ENCODE measurements around the gene STX4. TPM values are rescaled to one million over a fixed set of nuclear protein-coding genes. Genes with fewer than 3 reads are reported as not detected.

Gene STX4
- total RNA-seq, 1 donor from 2014 or later = 86.1 TPM

- DNase-seq (no peak), ATAC-seq (no peak)
- H3K9me3 ChIP-seq = no peaks in the 10 kb centered on the region
- H3K27me3 ChIP-seq (ENCODE audit: low read depth) = peaks cover 6% of the 10 kb centered on the region
- no peak overlapping the region for H3K4me3 ChIP-seq
- H3K27ac ChIP-seq = no peak overlapping the region
- TF ChIP-seq, protein P1, sequence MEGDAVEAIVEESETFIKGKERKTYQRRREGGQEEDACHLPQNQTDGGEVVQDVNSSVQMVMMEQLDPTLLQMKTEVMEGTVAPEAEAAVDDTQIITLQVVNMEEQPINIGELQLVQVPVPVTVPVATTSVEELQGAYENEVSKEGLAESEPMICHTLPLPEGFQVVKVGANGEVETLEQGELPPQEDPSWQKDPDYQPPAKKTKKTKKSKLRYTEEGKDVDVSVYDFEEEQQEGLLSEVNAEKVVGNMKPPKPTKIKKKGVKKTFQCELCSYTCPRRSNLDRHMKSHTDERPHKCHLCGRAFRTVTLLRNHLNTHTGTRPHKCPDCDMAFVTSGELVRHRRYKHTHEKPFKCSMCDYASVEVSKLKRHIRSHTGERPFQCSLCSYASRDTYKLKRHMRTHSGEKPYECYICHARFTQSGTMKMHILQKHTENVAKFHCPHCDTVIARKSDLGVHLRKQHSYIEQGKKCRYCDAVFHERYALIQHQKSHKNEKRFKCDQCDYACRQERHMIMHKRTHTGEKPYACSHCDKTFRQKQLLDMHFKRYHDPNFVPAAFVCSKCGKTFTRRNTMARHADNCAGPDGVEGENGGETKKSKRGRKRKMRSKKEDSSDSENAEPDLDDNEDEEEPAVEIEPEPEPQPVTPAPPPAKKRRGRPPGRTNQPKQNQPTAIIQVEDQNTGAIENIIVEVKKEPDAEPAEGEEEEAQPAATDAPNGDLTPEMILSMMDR (IDR thresholded peaks at IDR 0.05) = no peak
- peaks cover 4% of the 10 kb centered on the region for H3K4me1 ChIP-seq
- intact Hi-C loops (cut with DNase I) = no loop called here
- no peaks in the 10 kb centered on the region for H3K36me3 ChIP-seq
Observed at GRCh38 chr16:31002250-31002700, 31.1 kb upstream of the STX4 start.

DNA sequence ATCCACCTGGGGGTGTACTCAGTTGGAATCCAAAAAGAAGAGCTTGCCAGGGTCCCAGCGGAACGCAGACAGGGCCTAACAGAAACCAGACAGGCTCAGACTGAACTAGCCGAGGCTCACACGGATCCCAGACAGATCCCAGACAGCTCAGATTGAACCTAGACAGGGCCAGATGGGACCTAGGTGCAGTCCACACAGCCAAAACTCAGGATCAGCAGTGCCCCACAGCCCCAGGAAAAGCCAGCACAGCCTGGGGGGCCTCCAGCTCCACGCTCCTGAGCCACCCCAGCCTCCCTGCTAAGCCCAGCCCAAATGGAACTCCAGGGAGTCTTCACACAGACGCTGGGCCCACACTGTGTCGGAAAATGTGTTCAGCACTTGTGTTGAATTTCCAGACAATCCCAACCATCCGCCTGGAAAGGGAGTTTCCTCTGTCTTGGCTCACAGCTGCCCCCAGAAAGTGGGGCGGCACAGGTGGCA lies 30.5 kb upstream of the STX4 start:
- H3K4me1 ChIP-seq = no peaks in the 10 kb centered on the region
- TF ChIP-seq, protein P1 (IDR thresholded peaks at IDR 0.05) = no peak
- H3K4me3 ChIP-seq = no peak overlapping the region
- intact Hi-C loops (cut with DNase I) = no loop called here
- DNase-seq (no peak), ATAC-seq (no peak)
- H3K27ac ChIP-seq = no peak overlapping the region
- no peaks in the 10 kb centered on the region for H3K36me3 ChIP-seq
- H3K9me3 ChIP-seq = no peaks in the 10 kb centered on the region
- H3K27me3 ChIP-seq (ENCODE audit: low read depth) = peaks cover 12% of the 10 kb centered on the region

- ATAC-seq (no peak), DNase-seq (no peak)
- intact Hi-C loops (cut with DNase I) = no loop called here
- TF ChIP-seq, protein P1 (IDR thresholded peaks at IDR 0.05) = no peak
- Histone ChIP-seq H3K4me3 (no peak overlapping the region), H3K27ac (no peak overlapping the region), H3K27me3 (ENCODE audit: low read depth) (peaks cover 21% of the 10 kb centered on the region), H3K36me3 (no peaks in the 10 kb centered on the region), H3K9me3 (no peaks in the 10 kb centered on the region), H3K4me1 (no peaks in the 10 kb centered on the region)
Observed at GRCh38 chr16:31003744-31004143, 29.6 kb upstream of the STX4 start.

- H3K27ac ChIP-seq = no peak overlapping the region
- intact Hi-C loops (cut with DNase I) = no loop called here
- H3K4me3 ChIP-seq = no peak overlapping the region
- TF ChIP-seq, protein P1 (IDR thresholded peaks at IDR 0.05) = no peak
- no peak for ATAC-seq
- no peaks in the 10 kb centered on the region for H3K4me1 ChIP-seq
- no peaks in the 10 kb centered on the region for H3K36me3 ChIP-seq
- DNase-seq = no peak
- no peaks in the 10 kb centered on the region for H3K9me3 ChIP-seq
- H3K27me3 ChIP-seq (ENCODE audit: low read depth) = peaks cover 29% of the 10 kb centered on the region
Observed at GRCh38 chr16:31004658-31005057, 28.7 kb upstream of the STX4 start.

GRCh38 chr16:31005350-31006085 lies 27.8 kb upstream of the STX4 start:
- Histone ChIP-seq H3K9me3 (no peaks in the 10 kb centered on the region), H3K4me3 (no peak overlapping the region), H3K27me3 (ENCODE audit: low read depth) (peaks cover 33% of the 10 kb centered on the region), H3K27ac (no peak overlapping the region), H3K4me1 (no peaks in the 10 kb centered on the region), H3K36me3 (no peaks in the 10 kb centered on the region)
- ATAC-seq (no peak), DNase-seq (no peak)
- intact Hi-C loops (cut with DNase I) = no loop called here
- TF ChIP-seq, protein P1 (IDR thresholded peaks at IDR 0.05) = no peak

All from lower lobe of right lung (tissue), 2 donors.